GM12864 (cell line): ENCODE data around the gene BCR.

Source experiments
- DNase-seq: peaks from one replicate; pipeline ENCODE4 v3.0.0-alpha.2; 2011; ENCODE audit warnings: low read depth
- H3K4me3 ChIP-seq: 2 replicates; pipeline ENCODE4 v1.5.1; 2011; ENCODE audit warnings: mild to moderate bottlenecking, low read depth, low read length, control low read depth
- TF ChIP-seq, protein P1 (sequence below): IDR thresholded peaks from 2 replicates; pipeline ENCODE4 v1.5.1; 2011; ENCODE audit warnings: low read depth, mild to moderate bottlenecking, moderate library complexity, low read length, control low read depth, inconsistent platforms; ENCODE audit errors: missing control alignments

The BCR gene

DNA sequence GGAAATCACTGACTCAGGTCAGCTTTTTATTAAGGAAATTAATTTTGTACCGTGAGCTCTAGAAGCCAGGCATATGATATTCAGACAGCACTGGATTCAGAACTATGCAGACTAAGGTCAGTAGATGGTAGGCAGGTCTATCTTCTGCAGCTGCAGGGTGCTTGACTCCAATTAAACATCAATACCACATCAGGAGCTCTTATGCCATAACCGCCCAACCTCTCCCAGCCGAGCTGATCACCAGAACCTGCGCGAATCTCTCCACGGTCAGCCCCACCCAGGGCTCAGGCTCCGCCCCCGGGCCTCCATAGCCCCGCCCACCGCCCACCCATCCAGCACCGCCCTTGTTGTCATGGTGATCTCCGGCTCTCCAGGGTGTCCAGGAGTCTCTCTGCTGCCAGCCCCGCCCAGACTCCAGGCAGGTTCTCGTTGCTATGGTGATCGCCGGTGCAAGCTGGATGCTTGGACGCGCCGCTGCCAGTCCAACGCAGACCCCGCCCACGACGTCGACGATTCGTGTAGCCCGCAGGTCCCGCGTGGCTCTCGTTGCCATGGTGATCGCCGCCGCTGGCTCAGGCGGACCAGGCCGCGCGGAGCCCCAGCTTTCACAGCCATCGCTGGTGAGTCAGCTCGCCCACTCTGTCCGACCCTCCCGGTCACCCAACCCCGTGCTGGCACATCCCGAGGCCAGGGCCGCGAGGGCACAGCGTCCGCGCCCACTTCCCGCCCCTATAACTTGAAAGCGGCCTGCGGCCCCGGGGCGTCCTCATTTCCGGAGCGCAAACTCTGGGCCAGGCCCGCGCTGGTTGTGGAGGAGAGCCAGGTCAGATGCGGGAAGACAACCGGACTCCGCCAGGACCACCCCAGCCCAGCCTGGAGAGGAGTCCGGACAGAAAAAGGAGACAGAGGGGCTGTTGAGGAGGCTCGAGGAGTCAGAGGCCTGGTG lies 35.1 kb upstream of the BCR start, which contains the start of gene RAB36:
Gene RAB36 (plus strand): TSS at position 546 of the 946 bp plus-strand sequence. CDS start 1,140 bp downstream, outside the sequence.
- TF ChIP-seq, protein P1, sequence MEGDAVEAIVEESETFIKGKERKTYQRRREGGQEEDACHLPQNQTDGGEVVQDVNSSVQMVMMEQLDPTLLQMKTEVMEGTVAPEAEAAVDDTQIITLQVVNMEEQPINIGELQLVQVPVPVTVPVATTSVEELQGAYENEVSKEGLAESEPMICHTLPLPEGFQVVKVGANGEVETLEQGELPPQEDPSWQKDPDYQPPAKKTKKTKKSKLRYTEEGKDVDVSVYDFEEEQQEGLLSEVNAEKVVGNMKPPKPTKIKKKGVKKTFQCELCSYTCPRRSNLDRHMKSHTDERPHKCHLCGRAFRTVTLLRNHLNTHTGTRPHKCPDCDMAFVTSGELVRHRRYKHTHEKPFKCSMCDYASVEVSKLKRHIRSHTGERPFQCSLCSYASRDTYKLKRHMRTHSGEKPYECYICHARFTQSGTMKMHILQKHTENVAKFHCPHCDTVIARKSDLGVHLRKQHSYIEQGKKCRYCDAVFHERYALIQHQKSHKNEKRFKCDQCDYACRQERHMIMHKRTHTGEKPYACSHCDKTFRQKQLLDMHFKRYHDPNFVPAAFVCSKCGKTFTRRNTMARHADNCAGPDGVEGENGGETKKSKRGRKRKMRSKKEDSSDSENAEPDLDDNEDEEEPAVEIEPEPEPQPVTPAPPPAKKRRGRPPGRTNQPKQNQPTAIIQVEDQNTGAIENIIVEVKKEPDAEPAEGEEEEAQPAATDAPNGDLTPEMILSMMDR = no peak
- no peak within 1 kb of the TSS for H3K4me3 ChIP-seq
- peak; percentile 79 for DNase-seq

DNA sequence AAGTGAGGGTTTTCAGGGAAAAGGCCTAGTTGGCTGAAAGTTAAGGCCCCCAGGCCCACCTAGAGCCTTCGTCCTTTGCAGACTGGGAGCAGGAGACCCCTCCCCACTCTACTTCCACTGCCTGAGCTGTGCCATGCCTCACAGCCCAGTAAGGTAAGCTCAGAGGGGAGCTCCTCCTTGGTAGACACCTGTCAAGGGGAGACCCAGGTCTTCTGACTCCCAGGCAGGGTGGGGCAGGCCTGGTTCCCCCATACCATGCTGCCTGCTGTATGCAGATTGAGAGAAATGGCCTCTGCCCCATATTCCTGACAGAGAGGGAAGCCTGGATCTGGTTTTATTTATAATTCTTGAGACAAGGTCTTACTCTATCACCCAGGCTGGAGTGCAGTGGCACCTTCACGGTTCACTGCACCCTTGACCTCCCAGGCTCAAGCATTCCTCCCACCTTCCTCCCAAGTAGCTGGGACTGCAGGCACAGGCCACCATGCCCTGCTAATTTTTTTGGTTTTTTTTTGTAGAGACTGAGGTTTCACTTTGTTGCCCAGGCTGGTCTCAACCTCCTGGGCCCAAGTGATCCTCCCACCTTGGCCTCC lies 34.3 kb upstream of the BCR start:
- DNase-seq = no peak
- H3K4me3 ChIP-seq = no peak overlapping the region
- TF ChIP-seq, protein P1 = no peak

DNA sequence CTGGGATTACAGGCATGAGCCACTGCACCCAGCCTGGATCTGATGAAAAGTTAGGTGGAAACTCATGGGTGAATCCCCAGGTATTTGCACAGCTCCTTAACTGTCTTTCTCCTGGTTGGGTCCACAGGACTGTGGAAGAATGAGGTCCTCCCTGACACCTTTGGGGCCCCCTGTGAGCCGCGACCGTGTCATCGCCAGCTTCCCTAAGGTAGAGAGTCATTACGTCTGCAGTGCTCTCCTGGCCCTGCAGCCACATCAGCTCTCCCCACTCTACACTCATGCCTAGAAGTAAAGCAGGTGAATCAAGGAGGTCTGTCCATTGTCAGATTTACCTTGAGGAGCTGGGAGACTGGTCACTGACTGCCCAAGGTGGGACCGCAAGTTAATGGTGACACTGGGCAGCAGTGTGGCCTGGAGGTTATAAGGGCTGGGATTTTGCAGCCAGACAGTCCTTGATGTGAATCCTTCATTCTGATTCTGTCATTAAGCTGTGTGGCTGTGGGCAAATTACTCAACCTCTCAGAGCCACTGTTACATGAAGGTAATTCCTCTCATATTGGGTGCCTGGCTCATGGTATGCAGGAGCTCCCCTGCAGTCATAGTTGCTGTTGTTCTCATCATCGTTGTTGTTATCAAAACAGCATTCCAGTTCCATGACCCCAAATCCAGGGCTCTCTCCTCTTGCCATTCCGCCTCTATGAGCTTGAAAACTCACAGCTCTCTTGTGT lies 33.7 kb upstream of the BCR start:
- DNase-seq = no peak
- TF ChIP-seq, protein P1 = no peak
- H3K4me3 ChIP-seq = no peak overlapping the region

DNA sequence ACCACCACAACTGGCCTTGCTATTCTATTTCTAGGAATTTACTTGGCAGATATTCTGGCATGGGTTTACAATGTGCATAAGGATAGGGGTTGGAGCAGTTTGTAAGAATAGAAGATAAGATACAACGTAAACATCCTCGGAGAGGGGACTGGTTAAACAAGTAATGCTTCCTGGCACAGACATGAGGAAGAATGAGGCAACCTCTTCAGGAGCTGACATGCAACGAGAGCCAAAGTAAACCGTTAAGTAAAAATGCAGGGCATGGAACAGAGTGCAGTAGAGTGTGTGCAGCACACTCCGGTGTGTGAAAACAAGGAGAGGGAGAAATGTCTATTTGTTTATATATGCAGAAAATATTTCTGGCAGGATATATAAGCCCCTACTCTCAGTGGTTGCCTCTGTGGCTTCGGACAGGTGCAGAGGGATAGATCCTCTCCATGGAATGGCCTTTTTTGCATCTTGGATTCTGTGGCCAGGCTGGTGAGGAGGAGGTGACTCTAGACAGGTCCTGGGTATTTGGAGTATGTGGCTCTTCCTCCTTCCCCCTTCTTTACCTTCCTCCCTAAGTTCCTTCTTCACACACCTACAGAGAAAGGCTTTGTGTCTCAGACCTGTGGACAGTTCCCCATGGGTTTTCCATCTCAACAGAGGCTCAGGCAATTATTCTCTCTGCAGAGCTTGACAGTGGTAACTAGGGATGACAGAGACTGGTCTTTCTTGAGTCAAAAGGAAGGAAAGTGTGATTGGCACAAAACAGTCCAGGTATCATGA lies 32.5 kb upstream of the BCR start:
- TF ChIP-seq, protein P1 = no peak
- DNase-seq = no peak
- no peak overlapping the region for H3K4me3 ChIP-seq

DNA sequence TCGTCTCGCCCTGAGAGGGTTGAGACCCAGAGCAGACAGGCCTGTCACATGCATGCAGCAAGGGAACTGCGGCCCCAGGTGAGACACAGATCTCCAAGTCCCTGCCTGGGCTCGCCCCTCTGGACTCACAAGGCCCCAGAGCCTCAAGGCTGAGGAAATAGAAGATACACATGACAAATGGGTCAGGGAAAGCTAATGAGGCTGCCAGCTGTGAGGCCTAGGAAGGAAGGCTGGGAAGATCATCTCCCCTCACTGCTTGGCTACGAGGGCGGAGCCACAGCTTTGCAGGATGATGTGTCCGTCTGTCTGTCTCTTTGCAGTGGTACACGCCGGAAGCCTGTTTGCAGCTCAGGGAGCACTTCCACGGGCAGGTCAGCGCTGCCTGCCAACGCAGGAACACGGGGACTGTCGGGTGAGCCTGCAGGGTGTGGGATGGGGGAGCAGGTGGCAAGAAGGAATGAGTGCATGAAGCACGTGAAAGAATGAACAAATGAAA lies 30.5 kb upstream of the BCR start:
- TF ChIP-seq, protein P1 = no peak
- DNase-seq = no peak
- no peak overlapping the region for H3K4me3 ChIP-seq

DNA sequence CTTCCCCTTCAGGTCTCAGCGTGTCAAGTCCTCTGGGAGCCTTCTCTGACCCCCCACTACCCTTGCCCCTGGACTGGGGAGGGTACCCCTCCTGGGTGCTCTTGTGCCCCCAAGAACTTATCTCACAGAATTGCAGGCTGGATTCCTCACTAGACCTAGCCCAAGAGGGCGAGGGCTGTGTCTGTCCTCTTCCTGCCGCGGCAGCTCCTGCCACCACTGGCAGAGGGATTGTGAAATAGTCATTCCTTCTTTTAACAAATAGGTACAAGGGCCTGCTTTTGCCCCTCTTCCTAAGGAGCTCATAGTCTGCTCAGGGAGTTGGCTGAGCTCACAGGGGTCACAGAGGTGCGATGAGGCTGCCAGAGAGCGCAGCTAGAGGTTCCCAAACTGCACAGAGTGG lies 29.5 kb upstream of the BCR start:
- DNase-seq = no peak
- TF ChIP-seq, protein P1 = no peak

More for the DNA sequence above, 29.5 kb upstream of the BCR start:
- H3K4me3 ChIP-seq = no peak overlapping the region
